Kidney (tissue), 14 donors: Measurements from ENCODE around the gene DPH2. TPM values are rescaled to one million over a fixed set of nuclear protein-coding genes. Genes with fewer than 3 reads are reported as not detected.

Source experiments
- DNase-seq, 5 donors: peaks; one replicate each; pipeline ENCODE4 v3.0.0-alpha.2; 2013 to 2020
- FAIRE-seq: peaks from 2 replicates; lab custom pipeline; 2012; peaks lifted over from hg19 to GRCh38; lab: Jason Lieb, UNC
- H3K27ac ChIP-seq, 2 donors: one replicate each; pipeline ENCODE4 v1.7.0; 2013; ENCODE audit warnings: low read depth in 2 of 2, low read length in 2 of 2, inconsistent platforms in 1 of 2
- H3K27me3 ChIP-seq: one replicate; pipeline ENCODE4 v1.7.1; 2013; ENCODE audit warnings: low read length, inconsistent platforms; ENCODE audit not compliant: control insufficient read depth, insufficient read depth
- H3K36me3 ChIP-seq, 3 donors: one replicate each; pipeline versions ENCODE4 v1.7.0 to v1.7.1; 2013; ENCODE audit warnings: low read length in 3 of 3, control low read depth in 1 of 3, inconsistent platforms in 1 of 3; ENCODE audit not compliant: insufficient read depth in 3 of 3, control insufficient read depth in 2 of 3
- H3K4me1 ChIP-seq, 3 donors: one replicate each; pipeline versions ENCODE4 v1.7.0 to v1.7.1; 2013; ENCODE audit warnings: low read length in 3 of 3, inconsistent platforms in 1 of 3, low read depth in 1 of 3; ENCODE audit not compliant: control insufficient read depth in 2 of 3, insufficient read depth in 2 of 3
- H3K4me3 ChIP-seq, 3 donors: one replicate each; pipeline versions ENCODE4 v1.7.0 to v1.8.1; 2013; ENCODE audit warnings: low read length in 3 of 3, control low read depth in 1 of 3, inconsistent platforms in 1 of 3
- H3K9ac ChIP-seq, 3 donors: one replicate each; pipeline versions ENCODE4 v1.7.0 to v1.7.1; 2013; ENCODE audit warnings: low read length in 3 of 3, control low read depth in 1 of 3, inconsistent platforms in 1 of 3
- H3K9me3 ChIP-seq, 3 donors: one replicate each; pipeline versions ENCODE4 v1.7.0 to v1.7.1; 2013; ENCODE audit warnings: low read length in 3 of 3, control low read depth in 1 of 3, inconsistent platforms in 1 of 3; ENCODE audit not compliant: control insufficient read depth in 2 of 3, insufficient read depth in 1 of 3
- CTCF ChIP-seq: IDR thresholded peaks from 3 replicates; pipeline ENCODE4 v1.5.1; 2012; ENCODE audit warnings: mild to moderate bottlenecking, moderate library complexity, borderline replicate concordance; ENCODE audit not compliant: insufficient read depth; ENCODE audit errors: extremely low read depth
- intact Hi-C: fragments of 100-400 bp; cut with DNase I; formaldehyde crosslinking; loops from one replicate; pipeline ENCODE4 v1.11.1; 2022
- polyA plus RNA-seq: library from polyadenylated mRNA; stranded (reverse); fragments of 350-450 nt; fragmentation: Illumina TruSeq; extraction: RNeasy Lipid Tissue Mini Kit (QIAGEN cat#74804); gene quantifications from one replicate; pipeline ENCODE4 v1.2.3, GENCODE V29; 2014; ENCODE audit warnings: low read depth, low replicate concordance; ENCODE audit not compliant: insufficient read depth
- total RNA-seq: library from RNA; stranded (reverse); fragmentation: NEBNext Ultra II Directional; extraction: Animal tissue kit (Norgen Biotek cat#: 25700); gene quantifications from one replicate; pipeline ENCODE4 v1.2.1, GENCODE V29; 2021
- donor health status: control.
- donor health status: control.
- donor health status: control.
- donor health status: control.
- donor health status: control.
- donor health status: DM: yes; HTN: yes; CAD: no.
- donor health status: Normal renal cell carcinoma (clear cell type).

The DPH2 gene
- total and polyA plus RNA-seq, 2 donors from 2014 or later: 15.9 to 24.0 TPM

DNA sequence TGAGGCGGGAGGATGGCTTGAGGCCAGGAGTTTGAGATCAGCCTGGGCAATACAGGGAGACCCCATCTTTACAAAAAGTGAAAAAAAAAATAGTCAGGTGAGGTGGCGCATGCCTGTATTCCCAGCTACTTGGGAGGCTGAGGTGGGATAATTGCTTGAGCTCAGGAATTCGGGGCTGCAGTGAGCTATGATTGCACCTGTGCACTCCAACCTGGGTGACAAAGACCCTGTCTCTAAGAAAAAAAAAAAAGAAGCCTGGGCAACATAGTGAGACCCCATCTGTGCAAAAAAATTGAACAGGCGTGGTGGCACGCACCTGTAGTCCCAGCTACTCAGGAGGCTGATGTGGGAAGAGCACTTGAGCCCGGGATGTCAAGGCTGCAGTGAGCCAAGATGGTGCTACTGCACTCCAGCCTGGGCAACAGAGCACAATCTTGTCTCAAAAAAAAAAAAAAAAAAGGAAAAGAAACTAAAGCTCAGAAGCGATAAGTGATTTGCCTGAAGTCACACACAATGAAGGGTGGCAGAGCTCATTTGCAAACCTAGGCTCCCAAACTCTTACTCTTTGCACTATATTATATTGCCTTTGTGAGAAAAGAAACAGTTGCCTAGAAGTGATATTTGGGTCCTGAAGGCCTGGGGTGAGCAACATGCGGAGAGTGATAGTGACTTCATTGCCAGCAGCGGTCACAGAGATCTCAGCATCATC, 23.6 kb downstream of the DPH2 start:
- no peak for TF ChIP-seq CTCF
- intact Hi-C loops: no loop called here
- Histone ChIP-seq H3K9ac (no peak overlapping the region), H3K27me3 (no peaks in the 10 kb centered on the region), H3K9me3 (no peaks in the 10 kb centered on the region), H3K4me3 (no peak overlapping the region), H3K27ac (no peak overlapping the region), H3K4me1 (peaks cover 0 to 14% (median 0%) of the 10 kb centered on the region in 3 donors), H3K36me3 (no peaks in the 10 kb centered on the region)
- FAIRE-seq (no peak), DNase-seq (no peak)

- DNase-seq (no peak), FAIRE-seq (no peak)
- intact Hi-C loops: no loop called here
- no peaks in the 10 kb centered on the region for H3K9me3 ChIP-seq
- H3K9ac ChIP-seq: no peak overlapping the region
- H3K27me3 ChIP-seq: no peaks in the 10 kb centered on the region
- no peaks in the 10 kb centered on the region for H3K36me3 ChIP-seq
- no peak overlapping the region for H3K4me3 ChIP-seq
- H3K4me1 ChIP-seq: peaks cover 0 to 14% (median 0%) of the 10 kb centered on the region in 3 donors
- H3K27ac ChIP-seq: no peak overlapping the region
- TF ChIP-seq CTCF: no peak
Measured at GRCh38 chr1:43994071-43994470, 24.3 kb downstream of the DPH2 start.

DNA sequence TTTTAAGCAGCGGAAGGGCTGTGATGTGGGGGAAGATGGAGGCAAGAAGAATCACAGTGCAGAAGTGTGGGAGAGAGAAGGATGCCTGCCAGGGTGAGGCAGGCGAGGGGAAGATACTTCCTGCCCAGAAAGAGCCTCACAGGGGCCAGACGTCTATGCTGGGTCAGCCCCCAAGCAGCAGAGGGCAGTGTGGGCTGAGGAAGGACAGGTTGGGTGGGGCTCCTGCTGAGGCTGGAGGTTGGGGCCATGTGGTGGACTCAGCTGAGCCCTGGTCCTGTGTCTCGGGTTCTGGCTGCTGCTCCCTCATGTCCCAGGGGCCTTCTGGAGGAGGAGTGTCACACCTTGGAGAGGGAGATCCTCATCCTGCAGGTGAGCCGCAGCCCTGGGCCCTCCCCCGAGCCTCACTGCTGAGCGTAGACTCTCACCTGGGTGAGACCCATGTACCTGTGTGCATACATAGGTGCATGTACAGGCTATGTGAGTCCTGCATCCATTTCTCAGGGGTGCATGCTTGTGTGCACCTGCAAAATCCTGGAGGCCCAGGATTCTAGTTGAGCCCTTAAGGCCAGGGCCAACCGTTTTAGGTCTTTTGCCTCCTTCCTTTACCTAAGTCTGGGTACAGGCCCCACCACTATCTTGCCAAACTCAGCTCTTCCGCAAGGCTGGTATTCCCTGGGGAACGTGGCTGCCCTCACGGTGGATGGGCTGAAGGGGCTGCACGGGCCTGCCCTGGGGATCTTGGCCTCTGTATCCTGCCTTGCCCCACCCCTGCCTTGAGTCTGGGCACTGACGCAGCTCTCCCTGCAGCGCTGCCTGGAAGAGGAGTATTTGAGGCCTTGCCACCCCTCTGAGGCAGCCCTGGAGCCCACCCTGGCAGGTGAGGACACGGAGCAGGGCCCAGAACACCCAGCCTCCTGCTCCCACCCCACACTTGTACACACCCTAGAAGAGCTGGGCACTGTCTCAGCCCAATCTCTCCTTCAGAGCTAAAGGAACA, 25.3 kb downstream of the DPH2 start:
- intact Hi-C loops: no loop called here
- FAIRE-seq: no peak
- DNase-seq: no peak

More for the DNA sequence above, 25.3 kb downstream of the DPH2 start:
- H3K4me1 ChIP-seq: peaks cover 0 to 14% (median 0%) of the 10 kb centered on the region in 3 donors
- H3K27ac ChIP-seq: no peak overlapping the region
- no peaks in the 10 kb centered on the region for H3K9me3 ChIP-seq
- no peak for TF ChIP-seq CTCF
- no peak overlapping the region for H3K4me3 ChIP-seq
- H3K36me3 ChIP-seq: no peaks in the 10 kb centered on the region
- H3K9ac ChIP-seq: no peak overlapping the region
- no peaks in the 10 kb centered on the region for H3K27me3 ChIP-seq
